NCI-H1105 (cell line): ENCODE results near the gene DNAJC18.

Experiments used
- DNase-seq: peaks from one replicate; lab custom pipeline; 2025; lab: John Stamatoyannopoulos, UW

The DNAJC18 gene

GRCh38 chr5:139364466-139364865 is 74.9 kb downstream of the DNAJC18 start:
- no peak for DNase-seq

GRCh38 chr5:139363937-139364336 is 75.4 kb downstream of the DNAJC18 start:
- DNase-seq, result no peak

GRCh38 chr5:139361835-139362429 is 77.4 kb downstream of the DNAJC18 start:
- DNase-seq, result no peak

GRCh38 chr5:139360384-139360783 is 78.9 kb downstream of the DNAJC18 start:
- DNase-seq, result no peak
